Measurements from ENCODE around the gene TOP3A.
"Not testable (repeated sequence)": the region's sequence is repeated elsewhere in the genome, so short reads cannot be mapped to it uniquely, and the experiment has no call there.

Gene TOP3A

GRCh38 chr17:18314731-18315561, at the start of gene TOP3A, which contains the start of gene SMCR8:
Gene TOP3A (minus strand): TSS chr17:18314994. CDS start chr17:18314778, 216 bp downstream.
Gene SMCR8 (plus strand): TSS chr17:18315293. CDS start chr17:18315790, 497 bp downstream.
- H3K4me3 ChIP-seq: peak within 1 kb of the TSS; percentile 72 to 97 (median 92)
- H3K27ac ChIP-seq: peak within 1 kb of the TSS; percentile 88 to 98 (median 94)

DNA sequence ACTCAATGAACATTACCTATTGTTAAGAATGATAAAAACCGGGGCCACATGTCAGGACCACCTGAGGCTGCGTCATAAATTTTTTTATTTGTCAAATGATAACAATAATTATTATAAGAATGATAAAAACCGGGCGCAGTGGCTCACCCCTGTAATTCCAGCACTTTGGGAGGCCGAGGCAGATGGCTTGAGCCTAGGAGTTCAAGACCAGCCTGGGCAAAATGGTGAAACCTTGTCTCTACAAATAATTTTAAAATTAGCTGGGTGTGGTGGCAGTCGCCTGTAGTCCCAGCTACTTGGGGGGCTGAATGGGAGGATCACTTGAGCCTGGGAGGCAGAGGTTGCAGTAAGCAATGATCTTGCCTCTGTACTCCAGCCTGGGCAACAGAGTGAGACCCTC, 49.4 kb upstream of the TOP3A start:
- no peak overlapping the region for H3K27ac ChIP-seq
- peak overlapping the region in 1 of 7 experiments; percentile 87 for H3K4me3 ChIP-seq

DNA sequence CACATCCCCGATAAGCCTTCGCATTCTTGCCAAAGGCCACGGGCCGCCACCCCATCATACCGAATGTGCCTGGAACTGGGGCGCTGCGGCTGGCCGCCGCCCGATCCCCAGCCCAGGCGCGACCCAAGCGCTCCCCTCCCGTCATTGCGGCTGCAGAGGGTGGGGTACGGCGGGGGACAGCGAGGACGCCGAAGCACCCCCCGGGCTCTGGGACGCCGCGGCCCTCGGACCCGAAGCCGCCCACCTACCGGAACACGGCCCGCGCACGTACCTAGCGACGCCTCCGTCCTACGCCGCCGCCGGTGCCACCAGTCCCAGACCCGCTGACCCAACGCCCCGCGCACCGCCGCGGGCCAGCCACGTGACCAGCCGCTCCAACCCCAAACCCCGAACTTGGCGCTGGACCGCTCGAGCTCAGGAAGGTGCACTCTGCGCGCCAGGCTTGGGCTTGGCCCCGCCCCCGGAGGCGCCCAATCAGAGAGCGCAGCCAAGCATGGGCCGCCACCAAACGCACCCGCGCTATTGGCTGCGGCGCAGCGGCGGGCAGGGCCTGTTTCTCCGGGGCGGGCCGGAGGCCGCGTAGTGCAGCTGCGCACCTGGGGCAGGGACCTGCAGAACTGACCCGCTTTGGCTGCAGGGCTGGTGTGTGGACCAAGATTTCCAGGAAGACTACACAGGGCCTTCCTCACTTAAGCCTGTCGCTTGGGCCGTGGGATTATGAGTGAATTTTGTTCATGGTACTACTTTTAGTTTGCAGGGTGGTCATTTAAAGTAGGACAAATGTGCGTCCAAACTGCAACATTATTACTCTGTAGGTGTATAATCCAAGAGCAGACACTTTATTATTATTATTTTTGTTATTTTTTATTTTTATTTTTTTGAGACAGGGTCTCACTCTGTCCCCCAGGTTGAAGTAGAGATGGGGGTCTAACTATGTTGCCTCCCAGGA, 48.6 kb upstream of the TOP3A start, which contains the start of gene SHMT1:
TSS of gene SHMT1 (minus strand) at position 450 of the 949 bp plus-strand sequence. CDS start 7,569 bp downstream, outside the sequence.
- Histone ChIP-seq H3K4me3 (peak within 1 kb of the TSS; percentile 68 to 93 (median 87)), H3K27ac (peak within 1 kb of the TSS in 20 of 21 experiments; percentile 42 to 83 (median 74))

DNA sequence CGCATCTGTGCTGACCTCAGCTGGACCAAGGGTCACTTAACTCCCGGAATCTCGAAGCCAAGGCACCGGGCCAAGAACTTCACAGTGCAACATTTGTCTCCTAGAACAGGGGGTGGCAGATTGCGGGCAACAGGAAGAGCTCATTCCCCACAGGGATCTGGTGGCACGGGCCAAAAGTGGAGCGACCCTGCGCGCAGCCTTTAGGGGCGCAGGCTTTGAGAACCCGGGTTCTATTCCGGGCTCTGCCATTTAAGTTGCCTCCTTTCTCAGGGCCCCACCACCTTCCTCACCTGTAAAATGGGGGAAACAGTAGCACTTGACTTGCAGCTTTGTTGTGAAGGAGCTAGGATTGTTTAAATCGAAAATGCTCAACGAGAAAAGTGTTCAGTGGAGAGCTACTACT, 47.9 kb upstream of the TOP3A start:
- Histone ChIP-seq H3K27ac (peak overlapping the region in 20 of 21 experiments; percentile 42 to 83 (median 74)), H3K4me3 (peak overlapping the region; percentile 68 to 93 (median 87))

- H3K27ac ChIP-seq: peak overlapping the region in 12 of 21 experiments; percentile 58 to 83 (median 77)
- H3K4me3 ChIP-seq: peak overlapping the region in 6 of 7 experiments; percentile 68 to 93 (median 87)
Observed at GRCh38 chr17:18361837-18362697, 47.3 kb upstream of the TOP3A start.

GRCh38 chr17:18360518-18360917, 45.7 kb upstream of the TOP3A start:
- Histone ChIP-seq H3K4me3 (no peak overlapping the region), H3K27ac (no peak overlapping the region)

DNA sequence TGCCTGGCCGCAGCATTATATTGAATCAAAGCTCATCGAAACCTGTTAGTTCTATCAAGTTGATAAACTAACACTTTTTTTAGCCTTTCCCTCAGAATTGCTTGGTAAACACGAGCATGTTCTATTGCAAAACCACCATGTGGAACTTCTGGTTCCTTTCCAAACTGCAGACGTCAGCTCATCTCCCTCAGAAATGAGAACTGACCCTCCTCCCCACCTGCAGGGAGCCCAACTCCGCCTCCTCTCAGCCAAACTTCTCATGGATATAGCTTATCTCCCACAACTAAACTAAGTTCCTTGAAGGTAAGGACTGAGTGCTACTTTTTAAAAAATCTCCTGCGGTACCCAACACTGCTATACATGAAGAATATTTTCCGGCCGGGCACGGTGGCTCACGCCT, 41.8 kb upstream of the TOP3A start:
- Histone ChIP-seq H3K27ac (peak overlapping the region in 1 of 21 experiments; percentile 38), H3K4me3 (no peak overlapping the region)

GRCh38 chr17:18353541-18353940, 38.7 kb upstream of the TOP3A start:
- Histone ChIP-seq H3K27ac (no peak overlapping the region), H3K4me3 (no peak overlapping the region)

- Histone ChIP-seq H3K4me3 (no peak overlapping the region), H3K27ac (no peak overlapping the region)
Observed at GRCh38 chr17:18344021-18344420, 29.2 kb upstream of the TOP3A start.

- H3K4me3 ChIP-seq: no peak overlapping the region
- no peak overlapping the region for H3K27ac ChIP-seq
Observed at GRCh38 chr17:18339933-18340332, 25.1 kb upstream of the TOP3A start.

DNA sequence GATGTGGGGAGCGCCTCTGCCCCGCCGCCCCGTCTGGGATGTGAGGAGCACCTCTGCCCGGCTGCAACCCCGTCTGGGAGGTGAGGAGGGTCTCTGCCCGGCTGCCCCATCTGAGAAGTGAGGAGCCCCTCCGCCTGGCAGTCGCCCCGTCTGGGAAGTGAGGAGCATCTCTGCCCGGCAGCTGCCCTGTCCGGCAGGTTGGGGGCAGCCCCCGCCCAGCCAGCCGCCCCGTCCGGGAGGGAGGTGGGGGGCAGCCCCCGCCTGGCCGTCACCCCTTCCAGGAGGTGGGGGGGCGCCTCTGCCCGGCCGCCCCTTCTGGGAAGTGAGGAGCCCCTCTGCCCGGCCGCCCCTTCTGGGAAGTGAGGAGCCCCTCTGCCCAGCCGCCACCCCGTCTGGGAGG, 23.4 kb upstream of the TOP3A start:
- not testable (repeated sequence) for H3K27ac ChIP-seq

DNA sequence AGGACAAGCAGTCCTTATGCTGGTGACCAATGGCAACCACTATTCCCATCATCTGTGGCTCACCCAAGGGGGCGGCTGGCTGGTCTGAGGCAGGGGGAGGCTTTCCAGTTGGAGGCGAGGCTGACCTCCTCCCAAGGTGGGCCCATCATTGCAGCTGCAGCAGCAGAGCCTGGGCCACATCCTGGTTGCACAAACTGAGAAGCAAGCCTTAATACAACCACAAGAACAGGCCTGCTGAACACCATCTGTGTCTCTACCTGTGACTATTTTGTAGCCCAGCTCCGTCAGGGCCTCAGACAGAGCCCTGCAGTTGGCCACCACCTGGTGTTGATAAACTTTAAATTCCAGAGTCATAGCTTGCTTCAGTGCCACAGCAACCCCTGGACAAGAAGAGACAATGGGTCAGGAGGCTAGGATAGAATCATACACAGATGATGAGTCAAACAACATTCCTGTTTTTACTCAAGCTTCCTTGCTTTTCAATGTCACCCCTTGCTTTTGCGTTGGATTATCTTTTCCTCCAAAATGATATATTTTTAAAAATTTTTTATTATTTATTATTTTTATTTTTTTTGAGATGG, 18.2 kb upstream of the TOP3A start:
- Histone ChIP-seq H3K4me3 (no peak overlapping the region), H3K27ac (peak overlapping the region in 1 of 21 experiments; percentile 16)

More for the DNA sequence above, 23.4 kb upstream of the TOP3A start:
- H3K4me3 ChIP-seq: not testable (repeated sequence)

- Histone ChIP-seq H3K4me3 (no peak overlapping the region), H3K27ac (peak overlapping the region in 1 of 21 experiments; percentile 16)
Observed at GRCh38 chr17:18331879-18332278, 17.1 kb upstream of the TOP3A start.

- H3K27ac ChIP-seq: no peak overlapping the region
- H3K4me3 ChIP-seq: no peak overlapping the region
Observed at GRCh38 chr17:18328643-18329204, 13.9 kb upstream of the TOP3A start.

DNA sequence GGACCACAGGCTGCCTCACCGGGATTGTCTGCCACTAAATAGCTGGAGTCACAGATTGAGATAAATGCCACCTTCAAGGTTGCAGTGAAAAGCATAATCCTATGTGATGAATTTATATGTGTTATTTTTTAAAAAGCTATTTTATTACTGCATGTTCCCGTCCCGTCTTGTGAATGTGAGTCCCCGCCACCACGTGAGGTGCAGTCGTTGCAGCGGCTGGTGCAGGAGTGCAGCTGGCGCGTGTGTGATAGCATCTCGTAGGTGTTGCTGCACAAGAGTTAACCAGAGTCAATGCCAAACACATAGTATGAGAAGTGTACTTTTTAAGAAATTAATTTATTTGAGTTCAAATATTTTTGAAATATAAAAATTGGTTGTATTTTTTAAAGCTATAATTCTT, 12.8 kb upstream of the TOP3A start:
- no peak overlapping the region for H3K27ac ChIP-seq
- no peak overlapping the region for H3K4me3 ChIP-seq

DNA sequence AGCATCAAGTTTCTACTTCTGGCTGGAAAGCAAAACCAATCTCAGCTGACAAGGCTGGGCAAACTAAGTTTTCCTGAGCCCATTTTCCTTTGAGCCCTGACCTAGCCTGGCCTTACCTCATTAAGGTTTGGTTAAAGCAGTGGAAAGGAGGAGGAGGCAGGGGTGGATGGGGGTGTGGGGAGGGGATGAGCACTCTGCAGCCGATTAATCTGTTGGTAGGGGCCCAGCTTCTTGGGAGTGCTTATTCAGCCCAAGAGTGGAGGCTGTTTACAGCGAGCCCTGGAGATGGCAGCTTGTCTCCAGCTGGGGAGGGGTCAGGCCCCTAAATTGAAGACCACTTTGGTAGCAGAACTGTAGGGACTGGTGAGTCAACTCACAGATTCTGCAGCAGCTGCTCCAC, 12.3 kb upstream of the TOP3A start:
- Histone ChIP-seq H3K27ac (peak overlapping the region in 1 of 21 experiments; percentile 34), H3K4me3 (no peak overlapping the region)

DNA sequence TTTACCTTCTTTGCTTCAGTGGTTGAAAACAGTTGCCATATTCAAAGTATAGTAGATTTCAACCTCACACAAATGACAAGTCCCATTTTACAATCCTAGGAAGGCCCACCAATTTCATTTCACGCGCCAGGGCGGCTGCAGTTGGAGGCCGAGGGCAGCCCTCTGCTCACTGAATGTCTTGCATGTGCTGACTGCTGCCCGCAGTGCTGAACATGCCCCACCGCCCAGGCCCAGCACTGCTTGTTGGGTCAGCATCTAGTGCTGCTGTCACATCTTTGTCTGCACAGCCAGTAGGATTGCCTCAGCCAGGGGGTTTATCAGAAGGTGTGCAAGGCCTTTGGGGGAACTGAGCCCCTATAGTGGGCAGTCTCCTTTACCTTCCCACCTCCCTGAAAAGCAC, 11.8 kb upstream of the TOP3A start:
- peak overlapping the region in 1 of 21 experiments; percentile 19 for H3K27ac ChIP-seq
- no peak overlapping the region for H3K4me3 ChIP-seq

DNA sequence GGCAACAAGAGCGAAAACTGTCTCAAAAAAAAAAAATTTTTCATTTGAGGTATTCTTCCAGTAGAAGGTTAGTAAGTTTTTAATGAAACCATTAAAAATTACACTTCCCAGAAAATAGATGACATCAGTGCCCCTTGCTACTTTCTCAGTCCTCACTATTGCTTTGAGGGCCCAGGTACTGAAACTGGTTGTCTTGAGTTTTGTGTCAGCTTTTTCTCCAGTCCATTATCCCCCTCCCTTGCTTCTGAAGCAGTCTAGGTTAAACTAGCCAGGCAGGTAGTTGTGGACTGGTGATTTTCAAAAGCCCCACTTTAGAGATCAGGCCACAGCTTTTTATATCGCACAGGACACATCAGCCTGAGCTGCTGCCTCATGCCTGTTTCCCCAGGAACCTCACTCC, 11.2 kb upstream of the TOP3A start:
- H3K27ac ChIP-seq: peak overlapping the region in 1 of 21 experiments; percentile 19
- no peak overlapping the region for H3K4me3 ChIP-seq

Measured in skin epidermis (tissue), 12 donors.